ENCODE measurements around the gene MLLT3. TPM values are rescaled to one million over a fixed set of nuclear protein-coding genes. Genes with fewer than 3 reads are reported as not detected.
"Not testable (repeated sequence)": the region's sequence is repeated elsewhere in the genome, so short reads cannot be mapped to it uniquely, and the experiment has no call there.

Gene MLLT3
- total RNA-seq, 1 donor from 2014 or later, result 18.0 TPM

- TF ChIP-seq CTCF (IDR thresholded peaks at IDR 0.05), result no peak
- H3K4me1 ChIP-seq, result peaks cover 7% of the 10 kb centered on the region
- intact Hi-C loops (cut with DNase I), result no loop called here
- no peak overlapping the region for H3K27ac ChIP-seq
- DNase-seq, result no peak
- H3K36me3 ChIP-seq, result no peaks in the 10 kb centered on the region
- H3K27me3 ChIP-seq (ENCODE audit: low read depth), result no peaks in the 10 kb centered on the region
- no peak overlapping the region for H3K4me3 ChIP-seq
- no peaks in the 10 kb centered on the region for H3K9me3 ChIP-seq
- no peak for ATAC-seq
These were observed 39.9 kb upstream of the MLLT3 start for GRCh38 chr9:20662156-20662555.

GRCh38 chr9:20659474-20659967 lies 37.2 kb upstream of the MLLT3 start:
- H3K4me3 ChIP-seq, result peak overlapping the region; percentile 61
- H3K27me3 ChIP-seq (ENCODE audit: low read depth), result no peaks in the 10 kb centered on the region
- intact Hi-C loops (cut with DNase I), result no loop called here
- no peak for ATAC-seq
- H3K27ac ChIP-seq, result no peak overlapping the region
- no peak for DNase-seq
- TF ChIP-seq CTCF (IDR thresholded peaks at IDR 0.05), result no peak
- H3K9me3 ChIP-seq, result no peaks in the 10 kb centered on the region
- H3K36me3 ChIP-seq, result no peaks in the 10 kb centered on the region
- peaks cover 7% of the 10 kb centered on the region for H3K4me1 ChIP-seq

- H3K4me1 ChIP-seq, result peaks cover 7% of the 10 kb centered on the region
- peak overlapping the region; percentile 46 for H3K27ac ChIP-seq
- intact Hi-C loops (cut with DNase I), result no loop called here
- H3K36me3 ChIP-seq, result no peaks in the 10 kb centered on the region
- no peaks in the 10 kb centered on the region for H3K27me3 ChIP-seq (ENCODE audit: low read depth)
- H3K9me3 ChIP-seq, result no peaks in the 10 kb centered on the region
- DNase-seq (no peak), ATAC-seq (peak in 1 of 2 donors; percentile 55)
- TF ChIP-seq CTCF (IDR thresholded peaks at IDR 0.05), result no peak
- H3K4me3 ChIP-seq, result peak overlapping the region; percentile 61
These were observed 36.6 kb upstream of the MLLT3 start for GRCh38 chr9:20658677-20659473.

GRCh38 chr9:20658246-20658667 lies 36.0 kb upstream of the MLLT3 start:
- H3K4me1 ChIP-seq; H3K27me3 ChIP-seq (ENCODE audit: low read depth); DNase-seq; intact Hi-C loops (cut with DNase I); H3K36me3 ChIP-seq; ATAC-seq; H3K9me3 ChIP-seq: not testable (repeated sequence)
- peak overlapping the region; percentile 61 for H3K4me3 ChIP-seq
- H3K27ac ChIP-seq, result peak overlapping the region; percentile 46

GRCh38 chr9:20651939-20652338 lies 29.6 kb upstream of the MLLT3 start:
- Histone ChIP-seq H3K9me3 (no peaks in the 10 kb centered on the region), H3K4me3 (no peak overlapping the region), H3K36me3 (no peaks in the 10 kb centered on the region), H3K27me3 (ENCODE audit: low read depth) (no peaks in the 10 kb centered on the region), H3K27ac (no peak overlapping the region), H3K4me1 (no peaks in the 10 kb centered on the region)
- intact Hi-C loops (cut with DNase I), result no loop called here
- no peak for TF ChIP-seq CTCF (IDR thresholded peaks at IDR 0.05)
- ATAC-seq, result no peak
- no peak for DNase-seq

- no peaks in the 10 kb centered on the region for H3K36me3 ChIP-seq
- H3K4me3 ChIP-seq, result no peak overlapping the region
- H3K9me3 ChIP-seq, result no peaks in the 10 kb centered on the region
- DNase-seq, result no peak
- no peak for ATAC-seq
- H3K27me3 ChIP-seq (ENCODE audit: low read depth), result no peaks in the 10 kb centered on the region
- H3K4me1 ChIP-seq, result no peaks in the 10 kb centered on the region
- no peak for TF ChIP-seq CTCF (IDR thresholded peaks at IDR 0.05)
- no peak overlapping the region for H3K27ac ChIP-seq
- intact Hi-C loops (cut with DNase I), result no loop called here
These were observed 28.5 kb upstream of the MLLT3 start for GRCh38 chr9:20650750-20651299.

Measured in lower lobe of right lung (tissue), 2 donors.